ENCODE data around the gene BHLHE23. TPM values are rescaled to one million over a fixed set of nuclear protein-coding genes. Genes with fewer than 3 reads are reported as not detected.

The BHLHE23 gene
- total RNA-seq, 4 donors from 2014 or later: not detected

DNA sequence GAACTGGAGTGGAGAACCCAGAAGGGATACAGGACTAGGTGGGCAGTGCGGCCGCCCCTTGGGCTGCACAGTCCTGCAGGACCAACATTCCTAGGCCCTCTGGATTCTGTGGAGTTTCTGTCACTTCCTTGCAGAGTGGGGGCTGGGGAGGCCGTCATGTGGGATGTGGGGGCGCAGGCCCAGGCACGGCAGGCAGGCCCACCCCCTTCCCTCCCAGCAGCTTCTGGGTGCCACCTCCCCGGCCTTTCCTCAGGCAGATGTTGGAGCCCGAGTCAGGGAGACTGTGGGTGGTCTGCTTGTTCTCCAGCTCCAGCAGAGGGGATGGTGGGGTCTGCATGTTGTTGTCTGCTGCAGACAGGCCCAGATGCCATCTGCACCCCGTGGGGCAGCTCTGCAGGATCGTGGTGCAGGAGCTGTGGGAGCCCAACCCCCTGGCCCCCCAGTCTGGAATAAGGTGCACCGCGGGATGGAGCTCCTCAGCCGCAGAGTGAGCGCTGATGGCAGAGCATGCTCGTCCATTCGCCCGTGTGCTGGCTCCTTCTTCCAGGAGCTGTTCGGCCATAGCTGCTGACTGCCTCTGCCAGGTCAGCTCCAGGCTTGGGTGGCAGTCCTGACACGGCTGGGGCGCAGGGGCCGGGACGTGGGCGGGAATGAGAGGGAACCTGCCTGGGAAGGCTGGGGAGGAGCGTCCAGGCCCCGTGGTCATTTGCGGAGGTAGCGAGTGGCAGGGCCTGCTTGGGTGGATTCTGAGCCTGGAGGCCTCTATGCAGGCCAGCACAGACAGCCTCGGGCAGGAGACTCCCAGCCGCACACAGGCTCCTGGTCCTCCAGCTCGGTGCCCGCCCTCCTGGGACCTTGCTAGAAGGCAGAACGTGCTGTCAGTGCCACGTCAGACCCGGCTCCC is 36.2 kb downstream of the BHLHE23 start:
- peaks cover 5 to 7% of the 10 kb centered on the region in 2 donors for H3K4me1 ChIP-seq
- H3K27me3 ChIP-seq: peaks cover 13% of the 10 kb centered on the region
- TF ChIP-seq, protein P1, sequence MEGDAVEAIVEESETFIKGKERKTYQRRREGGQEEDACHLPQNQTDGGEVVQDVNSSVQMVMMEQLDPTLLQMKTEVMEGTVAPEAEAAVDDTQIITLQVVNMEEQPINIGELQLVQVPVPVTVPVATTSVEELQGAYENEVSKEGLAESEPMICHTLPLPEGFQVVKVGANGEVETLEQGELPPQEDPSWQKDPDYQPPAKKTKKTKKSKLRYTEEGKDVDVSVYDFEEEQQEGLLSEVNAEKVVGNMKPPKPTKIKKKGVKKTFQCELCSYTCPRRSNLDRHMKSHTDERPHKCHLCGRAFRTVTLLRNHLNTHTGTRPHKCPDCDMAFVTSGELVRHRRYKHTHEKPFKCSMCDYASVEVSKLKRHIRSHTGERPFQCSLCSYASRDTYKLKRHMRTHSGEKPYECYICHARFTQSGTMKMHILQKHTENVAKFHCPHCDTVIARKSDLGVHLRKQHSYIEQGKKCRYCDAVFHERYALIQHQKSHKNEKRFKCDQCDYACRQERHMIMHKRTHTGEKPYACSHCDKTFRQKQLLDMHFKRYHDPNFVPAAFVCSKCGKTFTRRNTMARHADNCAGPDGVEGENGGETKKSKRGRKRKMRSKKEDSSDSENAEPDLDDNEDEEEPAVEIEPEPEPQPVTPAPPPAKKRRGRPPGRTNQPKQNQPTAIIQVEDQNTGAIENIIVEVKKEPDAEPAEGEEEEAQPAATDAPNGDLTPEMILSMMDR (IDR thresholded peaks at IDR 0.05): no peak
- TF ChIP-seq POLR2A (IDR thresholded peaks at IDR 0.05): no peak
- H3K9me3 ChIP-seq: no peaks in the 10 kb centered on the region
- H3K4me3 ChIP-seq (replicated peaks in 1 of 3): no peak overlapping the region
- H3K36me3 ChIP-seq: no peaks in the 10 kb centered on the region
- no peak overlapping the region for H3K27ac ChIP-seq
- 48 to 56% methylated on average over 11 to 12 of the region's 33 CpGs for WGBS, 2 donors
- DNase-seq: no peak
- intact Hi-C loops (cut with DNase I): no loop called here

DNA sequence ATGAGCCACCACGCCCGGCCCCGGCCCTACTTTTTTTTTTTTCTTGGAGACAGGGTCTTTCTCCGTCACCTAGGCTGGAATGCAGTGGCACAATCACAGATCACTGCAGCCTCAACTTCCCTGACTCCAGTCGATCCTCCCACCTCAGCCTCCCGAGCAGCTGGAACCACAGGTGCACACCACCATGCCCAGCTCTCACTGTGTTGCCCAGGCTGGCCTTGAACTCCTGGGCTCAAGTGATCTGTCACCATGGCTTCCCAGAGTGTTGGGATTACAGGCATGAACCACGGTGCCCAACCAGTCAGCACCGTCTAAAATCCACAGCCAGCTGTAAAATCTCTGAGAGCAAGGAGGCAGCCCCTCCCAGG is 36.8 kb downstream of the BHLHE23 start:
- intact Hi-C loops (cut with DNase I): no loop called here
- H3K9me3 ChIP-seq: no peaks in the 10 kb centered on the region
- H3K36me3 ChIP-seq: no peaks in the 10 kb centered on the region
- H3K4me3 ChIP-seq (replicated peaks in 1 of 3): no peak overlapping the region
- H3K4me1 ChIP-seq: peaks cover 5 to 7% of the 10 kb centered on the region in 2 donors
- H3K27ac ChIP-seq: no peak overlapping the region
- peaks cover 12% of the 10 kb centered on the region for H3K27me3 ChIP-seq
- 79 to 86% methylated on average over 8 of the region's 8 CpGs for WGBS, 2 donors
- TF ChIP-seq, protein P1 (IDR thresholded peaks at IDR 0.05): no peak
- no peak for TF ChIP-seq POLR2A (IDR thresholded peaks at IDR 0.05)
- no peak for DNase-seq

DNA sequence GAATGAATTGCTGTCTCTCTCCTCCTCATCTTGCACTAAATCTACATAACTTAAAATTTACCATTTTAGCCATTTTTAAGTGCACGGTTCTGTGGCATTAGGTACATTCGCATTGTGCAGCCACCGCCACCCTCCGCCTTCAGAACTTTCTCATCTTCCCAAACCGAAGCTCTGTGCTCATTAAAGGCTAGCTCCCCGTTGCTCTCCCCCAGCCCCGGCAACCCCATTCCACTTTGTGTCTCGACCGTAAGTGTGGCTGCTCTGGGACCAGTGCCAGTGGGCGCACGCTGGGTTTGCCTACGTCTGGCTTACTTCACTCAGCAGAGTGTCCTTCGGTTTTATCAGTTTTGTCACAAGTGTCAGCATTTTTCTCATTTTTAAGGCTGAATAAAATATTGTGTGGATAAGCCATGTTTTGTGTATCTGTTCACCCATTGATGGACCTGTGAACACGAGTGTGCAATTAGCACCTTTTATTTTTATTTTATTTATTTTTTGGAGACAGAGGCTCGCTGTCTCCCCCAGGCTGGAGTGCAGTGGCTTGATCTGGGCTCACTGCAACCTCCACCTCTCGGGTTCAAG is 37.5 kb downstream of the BHLHE23 start:
- DNase-seq: no peak
- no peak overlapping the region for H3K27ac ChIP-seq
- peaks cover 9% of the 10 kb centered on the region for H3K27me3 ChIP-seq
- TF ChIP-seq, protein P1 (IDR thresholded peaks at IDR 0.05): no peak
- no peak for TF ChIP-seq POLR2A (IDR thresholded peaks at IDR 0.05)
- peaks cover 5 to 7% of the 10 kb centered on the region in 2 donors for H3K4me1 ChIP-seq
- no peaks in the 10 kb centered on the region for H3K36me3 ChIP-seq
- intact Hi-C loops (cut with DNase I): no loop called here
- WGBS, 2 donors: 55 to 56% methylated on average over 16 of the region's 16 CpGs
- H3K9me3 ChIP-seq: no peaks in the 10 kb centered on the region
- H3K4me3 ChIP-seq (replicated peaks in 1 of 3): no peak overlapping the region

DNA sequence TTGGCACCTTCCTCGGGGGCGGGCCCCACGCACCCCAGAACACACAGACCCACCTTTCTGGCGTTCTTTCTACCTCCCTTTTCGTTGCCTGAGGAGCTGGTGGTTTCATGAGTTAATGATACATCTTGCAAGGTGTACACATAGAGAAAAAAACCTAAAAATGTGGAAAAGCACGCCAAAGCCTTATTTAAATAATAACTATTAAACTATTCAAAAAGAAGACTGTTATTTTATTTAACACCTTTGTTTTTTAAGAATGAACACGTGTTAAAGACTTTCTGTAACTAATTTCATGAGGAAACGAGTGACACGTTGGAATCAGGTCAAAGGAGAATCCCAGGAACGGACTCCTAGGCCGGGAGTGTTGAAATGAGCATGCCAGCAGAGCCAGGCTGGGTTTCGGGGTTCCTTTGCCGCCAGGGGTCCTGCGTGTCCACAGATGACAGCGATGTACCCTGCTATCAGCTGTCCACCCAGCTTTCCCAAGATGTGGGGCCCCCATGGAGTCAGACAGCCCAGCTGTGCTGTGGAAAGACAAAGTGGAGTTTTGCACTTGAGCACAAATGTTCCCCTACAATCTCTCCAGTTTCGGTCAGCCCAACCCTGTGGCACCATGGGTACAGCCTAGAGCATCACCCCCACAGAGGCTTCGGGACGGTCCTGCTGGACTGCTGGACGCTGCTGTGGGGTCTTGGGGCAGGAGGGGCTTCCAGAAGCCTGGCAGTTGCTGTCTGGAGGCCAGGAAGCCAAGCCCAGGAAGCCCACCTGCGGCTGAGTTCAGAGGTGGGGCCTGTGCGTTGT is 38.2 kb downstream of the BHLHE23 start:
- intact Hi-C loops (cut with DNase I): no loop called here
- no peaks in the 10 kb centered on the region for H3K36me3 ChIP-seq
- no peak for TF ChIP-seq POLR2A (IDR thresholded peaks at IDR 0.05)
- TF ChIP-seq, protein P1 (IDR thresholded peaks at IDR 0.05): no peak
- no peaks in the 10 kb centered on the region for H3K9me3 ChIP-seq
- 76 to 82% methylated on average over 20 to 21 of the region's 21 CpGs for WGBS, 2 donors
- no peak overlapping the region for H3K4me3 ChIP-seq (replicated peaks in 1 of 3)
- peaks cover 9% of the 10 kb centered on the region for H3K27me3 ChIP-seq
- H3K4me1 ChIP-seq: peaks cover 5 to 7% of the 10 kb centered on the region in 2 donors
- H3K27ac ChIP-seq: no peak overlapping the region
- DNase-seq: no peak

Measured in thyroid gland (tissue), 4 donors.